B cell (primary cell): ENCODE results near the gene KPNA3.

ENCODE experiments used
- EZH2 ChIP-seq: IDR thresholded peaks from 2 replicates; pipeline ENCODE4 v1.6.1; 2012; ENCODE audit warnings: borderline replicate concordance, low read depth, mild to moderate bottlenecking, moderate library complexity, low read length; ENCODE audit not compliant: insufficient read depth, poor library complexity, severe bottlenecking
- TF ChIP-seq, protein P1 (sequence below): fragments of 200-600 bp; IDR thresholded peaks from one replicate; pipeline ENCODE4 v1.8.0; 2022; ENCODE audit warnings: antibody characterized with exemption, mild to moderate bottlenecking

DNA sequence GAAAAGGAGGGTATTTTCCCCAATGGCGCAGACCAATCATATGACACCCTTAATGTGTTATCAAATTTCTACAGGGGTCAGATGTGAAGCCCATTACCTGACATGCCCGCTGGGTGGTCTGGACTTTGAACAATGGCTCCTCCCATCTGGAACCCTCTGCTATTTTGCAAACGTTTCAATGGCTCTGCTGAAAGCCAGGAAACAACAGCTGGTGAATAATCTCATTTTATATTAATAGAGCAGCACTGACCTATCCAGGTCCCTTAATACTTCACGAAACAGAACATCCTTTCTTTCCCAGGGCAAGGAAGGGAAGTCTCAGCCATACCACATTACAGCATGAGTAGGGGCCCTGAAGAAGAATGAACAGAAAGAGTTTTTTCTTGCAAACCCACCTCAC is 20.3 kb upstream of the KPNA3 start:
- TF ChIP-seq, protein P1, sequence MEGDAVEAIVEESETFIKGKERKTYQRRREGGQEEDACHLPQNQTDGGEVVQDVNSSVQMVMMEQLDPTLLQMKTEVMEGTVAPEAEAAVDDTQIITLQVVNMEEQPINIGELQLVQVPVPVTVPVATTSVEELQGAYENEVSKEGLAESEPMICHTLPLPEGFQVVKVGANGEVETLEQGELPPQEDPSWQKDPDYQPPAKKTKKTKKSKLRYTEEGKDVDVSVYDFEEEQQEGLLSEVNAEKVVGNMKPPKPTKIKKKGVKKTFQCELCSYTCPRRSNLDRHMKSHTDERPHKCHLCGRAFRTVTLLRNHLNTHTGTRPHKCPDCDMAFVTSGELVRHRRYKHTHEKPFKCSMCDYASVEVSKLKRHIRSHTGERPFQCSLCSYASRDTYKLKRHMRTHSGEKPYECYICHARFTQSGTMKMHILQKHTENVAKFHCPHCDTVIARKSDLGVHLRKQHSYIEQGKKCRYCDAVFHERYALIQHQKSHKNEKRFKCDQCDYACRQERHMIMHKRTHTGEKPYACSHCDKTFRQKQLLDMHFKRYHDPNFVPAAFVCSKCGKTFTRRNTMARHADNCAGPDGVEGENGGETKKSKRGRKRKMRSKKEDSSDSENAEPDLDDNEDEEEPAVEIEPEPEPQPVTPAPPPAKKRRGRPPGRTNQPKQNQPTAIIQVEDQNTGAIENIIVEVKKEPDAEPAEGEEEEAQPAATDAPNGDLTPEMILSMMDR = no peak
- TF ChIP-seq EZH2 = no peak
